Middle frontal gyrus (tissue), 1 donor: ENCODE measurements around the gene BPTF.
"Not testable (repeated sequence)": the region's sequence is repeated elsewhere in the genome, so short reads cannot be mapped to it uniquely, and the experiment has no call there.

Experiments
- DNase-seq: peaks from one replicate; pipeline ENCODE4 v3.0.0-alpha.2; 2015; ENCODE audit warnings: low spot score; ENCODE audit errors: extremely low spot score

BPTF gene

GRCh38 chr17:67891481-67892119 lies 66.3 kb downstream of the BPTF start:
- DNase-seq, result no peak

- no peak for DNase-seq
Observed at GRCh38 chr17:67902511-67903231, 77.4 kb downstream of the BPTF start.

- not testable (repeated sequence) for DNase-seq
Observed at GRCh38 chr17:67905298-67905697, 80.0 kb downstream of the BPTF start.

- DNase-seq, result not testable (repeated sequence)
Observed at GRCh38 chr17:67910117-67910803, 85.0 kb downstream of the BPTF start.

- DNase-seq, result no peak
Observed at GRCh38 chr17:67911059-67911782, 85.9 kb downstream of the BPTF start.

GRCh38 chr17:67912088-67912487 lies 86.8 kb downstream of the BPTF start:
- no peak for DNase-seq

GRCh38 chr17:67912656-67913055 lies 87.4 kb downstream of the BPTF start:
- DNase-seq, result no peak

GRCh38 chr17:67920212-67920611 lies 94.9 kb downstream of the BPTF start:
- no peak for DNase-seq

- no peak for DNase-seq
Observed at GRCh38 chr17:67922503-67922902, 97.2 kb downstream of the BPTF start.

- not testable (repeated sequence) for DNase-seq
Observed at GRCh38 chr17:67928842-67929241, 103.5 kb downstream of the BPTF start.

- DNase-seq, result no peak
Observed at GRCh38 chr17:67931227-67931626, 105.9 kb downstream of the BPTF start.

- no peak for DNase-seq
Observed at GRCh38 chr17:67942810-67943209, 117.5 kb downstream of the BPTF start.

GRCh38 chr17:67944035-67944434 lies 118.7 kb downstream of the BPTF start:
- no peak for DNase-seq

- DNase-seq, result no peak
Observed at GRCh38 chr17:67946513-67946912, 121.2 kb downstream of the BPTF start.

- DNase-seq, result no peak
Observed at GRCh38 chr17:67947325-67947813, 122.1 kb downstream of the BPTF start.

GRCh38 chr17:67950945-67951344 lies 125.6 kb downstream of the BPTF start:
- DNase-seq, result no peak

GRCh38 chr17:67959510-67959909 lies 134.2 kb downstream of the BPTF start:
- DNase-seq, result no peak

- DNase-seq, result not testable (repeated sequence)
Observed at GRCh38 chr17:67960276-67960675, 135.0 kb downstream of the BPTF start.

GRCh38 chr17:67962156-67962555 lies 136.9 kb downstream of the BPTF start:
- DNase-seq, result not testable (repeated sequence)

GRCh38 chr17:67963145-67963572 lies 137.9 kb downstream of the BPTF start:
- peak; percentile 63 for DNase-seq

- no peak for DNase-seq
Observed at GRCh38 chr17:67970783-67971182, 145.5 kb downstream of the BPTF start.
